ENCODE data around the gene ARGFX.
"Not testable (repeated sequence)": the region's sequence is repeated elsewhere in the genome, so short reads cannot be mapped to it uniquely, and the experiment has no call there.

The ARGFX gene

DNA sequence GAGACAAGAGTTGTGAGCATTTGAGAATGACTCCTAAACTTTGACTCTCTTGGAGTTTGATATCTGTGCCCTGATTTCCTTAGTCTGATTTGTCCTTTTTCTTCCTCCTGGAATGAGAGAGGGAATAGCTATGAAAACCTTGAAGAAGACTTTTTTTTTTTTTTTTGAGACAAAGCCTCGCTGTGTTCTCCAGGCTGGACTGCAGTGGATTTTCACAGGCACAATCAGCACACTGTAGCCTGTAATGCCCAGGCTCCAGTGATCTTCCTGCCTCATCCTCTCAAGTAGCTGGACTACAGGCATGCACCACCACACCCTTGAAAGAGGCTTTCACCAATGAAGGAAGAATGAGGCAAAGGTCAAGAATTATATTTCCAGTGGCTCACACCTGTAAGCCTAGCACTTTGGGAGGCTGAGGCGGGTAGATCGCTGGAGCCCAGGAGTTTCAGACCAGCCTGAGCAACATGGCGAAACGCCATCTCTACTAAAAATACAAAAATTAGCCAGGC, 10.3 kb upstream of the ARGFX start:
- Histone ChIP-seq H3K27me3 (ENCODE audit: control insufficient read depth, insufficient read depth, low read length) (no peaks in the 10 kb centered on the region), H3K27ac (ENCODE audit: low read length) (no peak overlapping the region), H3K4me1 (ENCODE audit: control insufficient read depth, insufficient read depth, low read length) (no peaks in the 10 kb centered on the region), H3K36me3 (ENCODE audit: control insufficient read depth, insufficient read depth, low read length) (no peaks in the 10 kb centered on the region), H3K4me3 (ENCODE audit: low read length) (no peak overlapping the region), H3K9me3 (ENCODE audit: control insufficient read depth, insufficient read depth, low read length) (no peaks in the 10 kb centered on the region)
- WGBS (ENCODE audit: insufficient coverage, insufficient read length), result no CpG with 5 or more reads among the region's 5 CpGs
- no peak for DNase-seq (ENCODE audit: low read depth, low spot score)

DNA sequence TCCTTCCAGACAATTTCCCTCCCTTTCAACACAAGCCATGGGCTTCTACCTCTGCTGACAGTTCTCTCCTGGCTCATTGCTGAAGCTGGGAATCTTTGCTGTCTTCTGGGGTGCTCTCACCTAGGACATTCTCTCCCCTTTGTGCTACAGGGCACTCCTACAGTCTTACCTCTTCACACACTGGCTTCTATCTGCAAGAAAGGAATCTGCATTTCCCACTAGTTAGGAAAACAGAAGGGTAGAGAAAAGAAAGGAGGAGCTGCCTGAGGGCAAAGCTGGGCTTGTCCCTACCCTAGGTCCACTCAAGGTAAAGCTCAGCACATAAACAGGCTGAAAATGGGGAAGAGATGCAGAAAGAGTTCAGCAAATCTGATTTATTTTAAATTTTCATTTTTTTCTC, 5.6 kb upstream of the ARGFX start:
- H3K4me3 ChIP-seq (ENCODE audit: low read length), result no peak overlapping the region
- H3K9me3 ChIP-seq (ENCODE audit: control insufficient read depth, insufficient read depth, low read length), result no peaks in the 10 kb centered on the region
- no peaks in the 10 kb centered on the region for H3K4me1 ChIP-seq (ENCODE audit: control insufficient read depth, insufficient read depth, low read length)
- H3K27me3 ChIP-seq (ENCODE audit: control insufficient read depth, insufficient read depth, low read length), result no peaks in the 10 kb centered on the region
- H3K27ac ChIP-seq (ENCODE audit: low read length), result no peak overlapping the region
- H3K36me3 ChIP-seq (ENCODE audit: control insufficient read depth, insufficient read depth, low read length), result no peaks in the 10 kb centered on the region
- no peak for DNase-seq (ENCODE audit: low read depth, low spot score)

DNA sequence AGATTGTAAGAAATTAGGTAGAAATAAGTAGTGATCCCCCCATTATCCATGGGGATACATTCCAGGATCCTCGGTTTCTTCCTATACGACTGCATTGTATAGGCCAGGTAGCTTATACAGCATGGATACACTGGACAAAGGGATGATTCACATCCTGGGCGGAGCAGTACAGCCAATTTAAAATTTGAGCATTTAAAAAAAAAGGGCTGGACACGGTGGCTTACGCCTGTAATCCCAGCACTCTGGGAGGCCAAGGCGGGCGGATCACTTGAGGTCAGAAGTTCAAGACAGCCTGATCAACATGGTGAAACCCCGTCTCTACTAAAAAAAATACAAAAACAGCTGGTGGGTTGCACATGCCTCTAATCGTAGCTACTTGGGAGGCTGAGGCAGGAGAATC, 976 bp upstream of the ARGFX start:
- Histone ChIP-seq H3K4me3 (ENCODE audit: low read length) (no peak overlapping the region), H3K9me3 (ENCODE audit: control insufficient read depth, insufficient read depth, low read length) (no peaks in the 10 kb centered on the region), H3K36me3 (ENCODE audit: control insufficient read depth, insufficient read depth, low read length) (no peaks in the 10 kb centered on the region), H3K27ac (ENCODE audit: low read length) (no peak overlapping the region), H3K4me1 (ENCODE audit: control insufficient read depth, insufficient read depth, low read length) (no peaks in the 10 kb centered on the region; the same call in 1 of the 2 replicates), H3K27me3 (ENCODE audit: control insufficient read depth, insufficient read depth, low read length) (no peaks in the 10 kb centered on the region)
- no CpG with 5 or more reads among the region's 9 CpGs for WGBS (ENCODE audit: insufficient coverage, insufficient read length)
- no peak for DNase-seq (ENCODE audit: low read depth, low spot score)

DNA sequence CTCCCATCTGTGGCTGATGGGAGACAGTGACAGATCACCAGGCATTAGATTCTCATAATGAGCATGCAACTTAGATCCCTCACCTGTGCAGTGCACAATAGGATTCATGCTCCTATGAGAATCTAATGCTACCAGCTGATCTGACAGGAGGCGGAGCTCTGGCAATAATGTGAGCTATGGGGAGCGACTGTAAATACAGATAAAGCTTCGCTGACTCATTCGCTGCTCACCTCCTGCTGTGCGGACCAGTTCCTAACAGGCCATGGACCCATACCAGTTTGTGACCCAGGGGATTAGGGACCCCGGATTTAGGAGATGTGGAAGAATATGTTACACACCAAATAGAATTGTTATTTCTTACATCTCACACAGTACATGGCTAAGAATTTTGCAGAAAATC, 6.7 kb downstream of the ARGFX start:
- H3K27me3 ChIP-seq (ENCODE audit: control insufficient read depth, insufficient read depth, low read length), result no peaks in the 10 kb centered on the region
- H3K4me1 ChIP-seq (ENCODE audit: control insufficient read depth, insufficient read depth, low read length), result no peaks in the 10 kb centered on the region; the same call in 1 of the 2 replicates
- DNase-seq (ENCODE audit: low read depth, low spot score), result no peak
- H3K27ac ChIP-seq (ENCODE audit: low read length), result no peak overlapping the region
- no peaks in the 10 kb centered on the region for H3K9me3 ChIP-seq (ENCODE audit: control insufficient read depth, insufficient read depth, low read length)
- no CpG with 5 or more reads among the region's 6 CpGs for WGBS (ENCODE audit: insufficient coverage, insufficient read length)
- H3K36me3 ChIP-seq (ENCODE audit: control insufficient read depth, insufficient read depth, low read length), result no peaks in the 10 kb centered on the region
- H3K4me3 ChIP-seq (ENCODE audit: low read length), result no peak overlapping the region

- no peaks in the 10 kb centered on the region for H3K4me1 ChIP-seq (ENCODE audit: control insufficient read depth, insufficient read depth, low read length)
- H3K4me3 ChIP-seq (ENCODE audit: low read length), result no peak overlapping the region
- no peaks in the 10 kb centered on the region for H3K27me3 ChIP-seq (ENCODE audit: control insufficient read depth, insufficient read depth, low read length)
- no peaks in the 10 kb centered on the region for H3K9me3 ChIP-seq (ENCODE audit: control insufficient read depth, insufficient read depth, low read length)
- no peak overlapping the region for H3K27ac ChIP-seq (ENCODE audit: low read length)
- DNase-seq (ENCODE audit: low read depth, low spot score), result no peak
- no CpG with 5 or more reads among the region's 2 CpGs for WGBS (ENCODE audit: insufficient coverage, insufficient read length)
- H3K36me3 ChIP-seq (ENCODE audit: control insufficient read depth, insufficient read depth, low read length), result no peaks in the 10 kb centered on the region
These were observed 13.9 kb downstream of the ARGFX start for GRCh38 chr3:121581691-121582090.

DNA sequence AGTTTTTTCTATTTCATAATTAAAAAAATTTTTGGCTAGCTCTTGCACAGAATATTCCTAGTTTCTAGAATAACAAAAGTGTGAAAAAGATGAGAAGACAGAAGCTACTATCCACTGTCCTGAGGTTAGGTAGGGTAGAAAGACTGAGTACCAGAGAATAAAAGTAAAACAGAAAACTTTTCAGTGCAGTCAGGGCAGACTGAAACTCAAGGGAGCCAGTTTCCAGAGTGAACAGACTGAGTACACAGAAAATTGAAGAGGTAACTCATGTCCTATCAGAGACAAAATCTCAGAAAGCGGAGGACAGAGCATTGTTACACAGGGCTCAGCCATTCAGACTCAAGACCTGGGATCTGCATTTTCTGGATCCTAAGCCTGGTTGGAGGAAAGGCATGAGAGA, 16.7 kb downstream of the ARGFX start:
- Histone ChIP-seq H3K4me1 (ENCODE audit: control insufficient read depth, insufficient read depth, low read length) (no peaks in the 10 kb centered on the region), H3K27me3 (ENCODE audit: control insufficient read depth, insufficient read depth, low read length) (no peaks in the 10 kb centered on the region), H3K4me3 (ENCODE audit: low read length) (no peak overlapping the region), H3K27ac (ENCODE audit: low read length) (no peak overlapping the region), H3K36me3 (ENCODE audit: control insufficient read depth, insufficient read depth, low read length) (no peaks in the 10 kb centered on the region), H3K9me3 (ENCODE audit: control insufficient read depth, insufficient read depth, low read length) (no peaks in the 10 kb centered on the region)
- DNase-seq (ENCODE audit: low read depth, low spot score), result no peak
- no CpG with 5 or more reads among the region's 1 CpG for WGBS (ENCODE audit: insufficient coverage, insufficient read length)

GRCh38 chr3:121592856-121593702, 25.3 kb downstream of the ARGFX start, which contains the start of gene FBXO40:
TSS of gene FBXO40 (plus strand) at chr3:121593379. CDS start at chr3:121620576, 27,197 bp downstream.
- Histone ChIP-seq H3K27ac (ENCODE audit: low read length) (peak within 1 kb of the TSS; percentile 56), H3K36me3 (ENCODE audit: control insufficient read depth, insufficient read depth, low read length) (no peaks in the 10 kb centered on the region), H3K4me3 (ENCODE audit: low read length) (no peak within 1 kb of the TSS), H3K27me3 (ENCODE audit: control insufficient read depth, insufficient read depth, low read length) (no peaks in the 10 kb centered on the region), H3K4me1 (ENCODE audit: control insufficient read depth, insufficient read depth, low read length) (peaks cover 5% of the 10 kb centered on the region; the same call in 1 of the 2 replicates), H3K9me3 (ENCODE audit: control insufficient read depth, insufficient read depth, low read length) (no peaks in the 10 kb centered on the region)
- WGBS (ENCODE audit: insufficient coverage, insufficient read length), result no CpG with 5 or more reads among the region's 11 CpGs
- peak; percentile 99 for DNase-seq (ENCODE audit: low read depth, low spot score)

GRCh38 chr3:121593806-121594205, 26.1 kb downstream of the ARGFX start:
- DNase-seq (ENCODE audit: low read depth, low spot score); H3K27me3 ChIP-seq (ENCODE audit: control insufficient read depth, insufficient read depth, low read length); H3K4me3 ChIP-seq (ENCODE audit: low read length); H3K36me3 ChIP-seq (ENCODE audit: control insufficient read depth, insufficient read depth, low read length); H3K27ac ChIP-seq (ENCODE audit: low read length); H3K4me1 ChIP-seq (ENCODE audit: control insufficient read depth, insufficient read depth, low read length); H3K9me3 ChIP-seq (ENCODE audit: control insufficient read depth, insufficient read depth, low read length): not testable (repeated sequence)
- no CpG with 5 or more reads among the region's 4 CpGs for WGBS (ENCODE audit: insufficient coverage, insufficient read length)

- DNase-seq (ENCODE audit: low read depth, low spot score), result no peak
- Histone ChIP-seq H3K9me3 (ENCODE audit: control insufficient read depth, insufficient read depth, low read length) (no peaks in the 10 kb centered on the region), H3K4me1 (ENCODE audit: control insufficient read depth, insufficient read depth, low read length) (peaks cover 5% of the 10 kb centered on the region; the same call in 1 of the 2 replicates), H3K4me3 (ENCODE audit: low read length) (no peak overlapping the region), H3K27me3 (ENCODE audit: control insufficient read depth, insufficient read depth, low read length) (no peaks in the 10 kb centered on the region), H3K27ac (ENCODE audit: low read length) (no peak overlapping the region), H3K36me3 (ENCODE audit: control insufficient read depth, insufficient read depth, low read length) (no peaks in the 10 kb centered on the region)
- no CpG with 5 or more reads among the region's 2 CpGs for WGBS (ENCODE audit: insufficient coverage, insufficient read length)
These were observed 27.1 kb downstream of the ARGFX start for GRCh38 chr3:121594850-121595249.

DNA sequence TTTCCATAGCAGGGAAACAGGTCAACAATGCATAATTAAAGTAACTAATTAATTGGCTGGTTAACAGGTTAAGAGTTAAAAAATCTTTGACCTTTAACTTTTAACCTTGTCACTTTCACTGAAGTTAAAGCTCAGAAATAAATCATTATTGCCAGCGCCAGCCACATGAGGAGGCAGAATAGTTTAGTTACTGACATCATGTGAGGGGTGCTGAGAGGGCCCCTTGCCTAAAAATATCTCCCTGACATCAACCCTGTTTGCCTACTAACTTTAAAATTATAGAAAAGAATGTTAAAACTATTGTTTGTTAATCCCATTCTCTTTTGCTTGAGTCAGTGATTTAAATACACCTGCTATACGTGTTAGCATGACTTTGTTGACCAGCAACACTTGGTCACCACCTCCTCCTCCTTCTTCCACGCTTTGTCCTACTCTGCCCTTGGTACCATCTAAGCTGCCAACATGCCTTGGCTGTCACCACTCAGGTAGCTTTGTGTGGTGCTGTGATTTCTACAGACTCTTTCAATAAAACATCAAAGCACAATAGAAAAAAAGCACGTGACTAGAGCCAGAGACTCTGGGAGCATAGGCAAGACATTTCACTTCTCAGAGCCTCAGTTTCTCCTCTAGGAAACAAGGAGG, 28.1 kb downstream of the ARGFX start:
- H3K27me3 ChIP-seq (ENCODE audit: control insufficient read depth, insufficient read depth, low read length), result no peaks in the 10 kb centered on the region
- no peak for DNase-seq (ENCODE audit: low read depth, low spot score)
- peaks cover 5% of the 10 kb centered on the region; the same call in 1 of the 2 replicates for H3K4me1 ChIP-seq (ENCODE audit: control insufficient read depth, insufficient read depth, low read length)
- WGBS (ENCODE audit: insufficient coverage, insufficient read length), result no CpG with 5 or more reads among the region's 4 CpGs
- no peaks in the 10 kb centered on the region for H3K9me3 ChIP-seq (ENCODE audit: control insufficient read depth, insufficient read depth, low read length)
- H3K36me3 ChIP-seq (ENCODE audit: control insufficient read depth, insufficient read depth, low read length), result no peaks in the 10 kb centered on the region
- no peak overlapping the region for H3K27ac ChIP-seq (ENCODE audit: low read length)
- no peak overlapping the region for H3K4me3 ChIP-seq (ENCODE audit: low read length)
